ENCODE measurements around the gene EDAR.
A peak's percentile ranks its signal among the peaks of the same experiment; 100 is the strongest.

EDAR gene

GRCh38 chr2:108965540-108966289, 23.3 kb downstream of the EDAR start:
- DNase-seq = peak; percentile 38

DNA sequence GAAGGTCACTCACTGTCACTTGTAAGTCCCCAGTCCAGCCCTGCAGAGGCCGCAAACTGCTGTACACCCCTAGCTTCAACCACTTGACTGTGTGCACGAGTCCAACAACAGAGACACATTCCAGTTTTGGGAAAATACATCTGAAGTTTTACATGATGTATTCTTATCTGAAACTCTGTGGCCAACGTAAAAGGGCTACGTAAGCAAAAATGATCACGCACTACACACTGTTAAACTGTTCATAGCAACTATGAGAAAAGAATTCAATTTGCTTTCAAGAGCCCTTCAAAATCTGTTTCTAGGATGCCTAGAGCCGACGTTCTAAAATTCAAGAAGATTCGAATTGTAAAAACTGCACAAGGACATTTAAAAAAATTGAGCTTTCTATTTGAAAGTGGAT, 26.0 kb downstream of the EDAR start:
- no peak for DNase-seq

DNA sequence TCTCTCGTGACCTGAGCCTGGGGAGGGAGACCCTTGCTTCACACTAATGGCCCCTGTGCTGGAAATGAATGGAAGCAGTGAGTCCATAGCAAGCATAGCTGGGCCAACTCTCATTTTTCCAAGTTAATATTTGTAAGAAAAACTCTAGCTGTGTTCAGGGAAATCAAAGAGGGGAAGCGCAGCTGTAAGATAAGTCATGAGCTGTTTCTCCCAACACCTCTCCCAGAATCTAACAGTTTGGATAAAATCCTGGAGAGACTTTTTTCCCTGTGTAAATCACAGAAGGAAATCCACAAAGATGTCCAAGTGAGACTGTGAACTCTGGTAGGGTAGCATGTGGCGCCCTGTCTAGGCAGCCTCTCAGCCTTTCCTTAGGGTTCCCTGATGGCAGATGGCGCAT, 27.2 kb downstream of the EDAR start:
- no peak for DNase-seq

GRCh38 chr2:108960006-108960405, 29.0 kb downstream of the EDAR start:
- DNase-seq = no peak

- DNase-seq = no peak
These were observed 29.6 kb downstream of the EDAR start for GRCh38 chr2:108959401-108959800.

GRCh38 chr2:108958632-108959341, 30.2 kb downstream of the EDAR start:
- no peak for DNase-seq

GRCh38 chr2:108958002-108958401, 31.0 kb downstream of the EDAR start:
- no peak for DNase-seq

GRCh38 chr2:108956375-108956774, 32.6 kb downstream of the EDAR start:
- no peak for DNase-seq

- DNase-seq = no peak
These were observed 38.5 kb downstream of the EDAR start for GRCh38 chr2:108950369-108951135.

DNA sequence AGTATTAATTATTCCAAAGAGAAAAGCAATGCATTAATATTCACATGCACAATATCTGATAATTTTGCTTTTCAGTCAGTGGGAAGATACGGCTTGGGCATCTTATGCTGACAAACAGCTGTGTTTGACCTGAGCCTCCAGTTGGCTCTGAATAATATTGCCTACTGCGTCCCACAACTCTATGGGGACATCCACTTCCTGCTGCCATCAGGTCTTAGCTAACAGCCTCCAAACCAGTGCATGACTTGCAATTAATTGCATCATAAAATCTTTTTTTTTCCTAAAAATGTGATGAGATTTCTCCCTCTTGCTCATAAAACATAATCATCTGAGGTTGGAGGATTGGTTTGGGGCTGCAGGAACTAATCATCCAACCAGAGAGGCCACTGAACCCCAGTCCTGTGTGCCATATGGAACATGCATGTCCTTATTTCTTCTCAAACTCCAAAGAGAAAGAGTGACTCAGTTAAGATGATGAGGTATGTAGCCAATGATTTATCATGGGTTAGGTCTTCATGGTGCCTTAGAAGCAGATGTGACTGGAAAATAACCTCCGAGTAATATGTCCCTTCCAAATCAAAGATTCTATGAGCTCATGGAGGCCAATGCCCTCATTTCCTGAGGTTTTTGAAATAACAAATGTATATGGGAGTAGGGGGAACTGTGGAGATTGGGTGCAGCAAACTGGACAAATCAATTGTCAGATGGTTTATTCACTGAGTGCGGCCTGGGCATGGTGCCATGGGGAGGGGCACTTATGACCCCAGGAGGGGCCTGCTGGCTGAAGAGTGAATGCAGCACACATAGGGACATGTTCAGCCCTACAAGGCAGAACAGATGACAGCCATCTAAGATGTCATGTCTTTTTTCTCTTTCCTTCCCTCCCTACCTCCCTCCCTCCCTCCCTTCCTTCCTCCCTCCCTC, 39.4 kb downstream of the EDAR start:
- DNase-seq = no peak

DNA sequence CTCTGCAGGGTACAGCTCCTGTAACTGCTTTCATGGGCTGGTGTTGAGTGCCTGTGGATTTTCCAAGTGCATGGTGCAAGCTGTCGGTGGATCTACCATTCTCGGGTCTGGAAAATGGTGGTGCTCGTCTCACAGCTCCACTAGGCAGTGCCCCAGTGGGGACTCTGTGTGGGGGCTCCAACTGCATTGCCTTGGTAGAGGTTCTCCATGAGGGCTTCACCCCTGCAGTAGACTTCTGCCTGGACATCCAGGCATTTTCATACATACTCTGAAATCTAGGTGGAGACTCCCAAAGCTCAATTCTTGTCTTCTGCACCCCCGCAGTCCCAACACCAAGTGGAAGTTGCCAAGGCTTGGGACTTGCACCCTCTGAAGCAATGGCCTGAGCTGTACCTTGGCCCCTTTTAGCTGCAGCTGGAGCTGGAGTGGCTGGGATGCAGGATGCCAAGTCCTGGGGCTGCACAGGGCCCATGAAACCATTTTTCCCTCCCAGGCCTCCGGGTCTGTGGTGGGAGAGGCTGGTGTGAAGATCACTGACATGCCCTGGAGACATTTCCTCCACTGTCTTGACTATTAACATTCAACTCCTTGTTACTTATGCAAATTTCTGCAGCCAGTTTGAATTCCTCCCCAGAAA, 41.6 kb downstream of the EDAR start:
- DNase-seq = no peak

GRCh38 chr2:108946442-108946841, 42.6 kb downstream of the EDAR start:
- DNase-seq = no peak

DNA sequence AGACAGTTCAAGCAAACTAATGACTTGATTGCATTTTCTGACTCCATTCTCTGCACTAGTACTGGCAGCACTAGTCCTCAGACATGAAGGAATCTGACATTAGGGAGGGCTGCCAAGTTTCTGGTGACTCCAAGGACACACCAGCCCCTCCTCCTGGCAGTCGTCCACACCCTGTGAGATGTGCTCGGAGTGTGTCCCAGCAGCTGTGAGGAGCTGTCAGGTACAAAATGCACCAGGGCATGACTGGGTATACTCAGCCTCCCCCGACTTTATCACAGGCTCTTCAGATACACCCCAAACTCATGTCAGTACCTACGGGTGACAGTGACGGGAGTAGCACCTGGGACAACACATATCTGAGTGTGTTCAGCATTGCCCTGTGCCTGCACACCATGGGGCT, 43.1 kb downstream of the EDAR start:
- DNase-seq = no peak

DNA sequence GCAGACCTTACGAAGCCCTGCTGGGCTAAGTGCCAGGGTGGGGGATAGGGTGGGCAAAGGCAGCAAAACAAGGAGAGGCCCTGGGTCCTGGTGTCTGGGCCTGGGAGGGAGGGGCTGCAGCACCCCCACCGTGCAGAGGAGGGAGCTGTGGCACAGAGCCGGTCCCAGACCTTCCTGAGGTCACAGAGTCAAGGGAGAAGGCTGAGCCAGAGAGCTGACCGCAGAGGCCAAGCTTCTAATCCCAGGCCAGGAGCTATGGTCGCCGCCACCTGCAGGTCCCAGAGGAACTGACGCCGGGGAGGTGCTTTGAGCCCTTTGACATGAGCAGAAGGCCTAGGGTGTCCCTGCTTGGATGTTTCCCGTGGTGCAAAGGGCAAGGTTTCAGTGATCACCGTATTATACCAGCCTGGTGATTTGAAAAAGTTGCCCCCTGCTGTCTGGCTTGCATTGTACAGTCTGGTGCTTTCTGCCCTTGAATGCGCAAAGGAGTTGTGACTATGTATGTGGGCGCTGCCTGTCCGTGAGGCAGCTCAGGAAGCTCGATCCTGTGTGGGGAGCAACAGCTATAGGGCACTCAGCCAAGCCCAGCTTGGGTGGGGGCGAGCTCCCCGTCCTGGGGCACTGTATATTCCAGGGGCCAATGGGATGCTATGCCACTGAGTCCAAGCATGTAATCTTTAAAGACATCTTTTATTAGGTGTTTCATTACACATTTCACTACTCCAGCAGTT, 44.3 kb downstream of the EDAR start:
- no peak for DNase-seq

- DNase-seq = no peak
These were observed 45.3 kb downstream of the EDAR start for GRCh38 chr2:108943751-108944150.

GRCh38 chr2:108942888-108943287, 46.1 kb downstream of the EDAR start:
- DNase-seq = no peak

DNA sequence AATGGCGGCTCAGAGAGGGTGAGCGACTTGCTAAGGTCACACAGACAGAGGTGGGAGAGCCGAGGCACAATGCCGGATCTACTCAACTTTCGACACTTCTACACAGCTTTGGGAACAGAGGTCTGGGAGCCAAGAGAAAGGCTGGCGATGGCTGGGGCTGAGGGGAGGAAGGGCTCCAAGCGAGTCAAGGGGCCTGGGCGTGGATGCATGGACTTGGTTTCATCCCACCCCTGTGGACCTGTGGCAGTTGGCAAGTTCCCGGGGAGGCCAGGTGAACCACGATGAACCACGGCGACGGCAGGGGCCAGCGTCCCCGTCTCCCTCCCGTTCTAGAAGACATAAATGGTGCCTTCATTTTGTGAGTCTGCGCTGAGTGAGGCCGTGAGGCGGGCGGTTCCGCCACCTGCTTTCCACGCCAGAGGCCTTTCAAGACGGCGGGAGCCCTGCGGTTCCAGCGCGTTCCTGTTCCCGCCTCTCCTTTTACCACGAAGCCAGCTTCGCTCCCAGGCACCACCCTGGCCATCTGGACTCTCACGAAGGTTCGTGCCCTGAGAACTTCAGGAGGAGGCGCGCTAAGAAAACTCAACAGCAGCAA, 46.7 kb downstream of the EDAR start:
- DNase-seq = no peak

DNA sequence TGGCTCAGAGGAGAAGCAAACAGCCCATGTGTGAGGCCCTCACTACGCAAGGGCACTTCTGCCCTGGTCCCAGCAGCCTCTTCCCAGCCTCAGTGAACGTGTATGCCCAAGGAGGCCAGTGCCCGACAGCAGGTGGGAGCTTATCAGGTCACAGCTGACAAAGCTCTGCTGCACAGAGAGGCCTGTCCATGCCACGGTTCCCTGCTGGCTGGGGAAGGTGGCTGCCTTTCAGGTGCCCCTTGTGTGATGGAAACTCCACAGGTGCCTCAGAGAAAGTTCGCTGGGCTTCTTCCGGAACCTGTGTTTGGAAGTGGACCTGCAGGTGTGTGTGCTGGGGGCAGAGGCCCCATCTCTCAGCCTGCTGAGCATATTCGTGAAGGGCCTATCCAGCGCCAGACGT, 47.3 kb downstream of the EDAR start:
- no peak for DNase-seq

DNA sequence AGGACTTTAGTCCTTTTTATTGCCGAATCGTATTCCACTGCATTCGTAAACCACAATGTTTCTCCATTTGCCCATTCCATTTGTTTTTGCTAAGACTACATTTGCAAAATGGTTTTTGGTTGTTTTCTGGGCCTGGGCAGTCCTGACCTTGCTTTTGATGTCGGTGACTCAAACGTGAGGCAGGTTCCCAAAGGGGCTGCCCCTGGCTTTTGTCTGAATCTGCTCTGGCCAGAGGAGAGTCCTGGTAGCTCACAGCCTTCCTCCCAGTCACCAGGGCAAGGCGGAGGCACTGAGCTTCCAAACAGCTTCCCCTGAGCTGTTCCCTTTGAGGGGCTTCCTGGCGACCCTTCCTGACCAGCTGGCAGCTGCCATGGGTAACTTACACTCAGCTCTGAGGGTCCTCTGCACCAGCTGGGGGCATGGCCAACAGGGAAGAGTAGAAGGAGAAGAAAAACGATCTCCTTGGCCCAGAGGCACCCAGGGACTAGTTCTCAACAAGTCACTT, 47.8 kb downstream of the EDAR start:
- no peak for DNase-seq

DNA sequence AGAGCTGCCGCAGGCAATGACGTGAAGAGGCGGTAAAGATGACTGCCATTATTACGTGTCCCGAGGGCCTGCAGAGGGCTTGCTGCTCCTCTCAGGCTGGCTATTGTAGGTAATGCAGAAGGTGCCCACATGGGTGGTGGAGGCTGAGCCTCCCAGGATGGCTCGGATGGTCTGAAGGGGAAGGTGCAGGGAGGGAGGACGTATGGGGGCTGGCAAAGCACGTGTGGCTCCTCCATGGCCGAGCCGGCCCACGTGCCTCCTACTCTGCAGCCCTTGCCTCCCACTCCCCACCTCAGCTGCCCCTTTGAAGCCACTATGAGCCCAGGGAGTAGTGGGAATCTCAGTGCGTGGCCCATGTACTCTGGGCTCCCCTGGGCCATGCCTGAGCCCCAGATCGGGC, 48.9 kb downstream of the EDAR start:
- DNase-seq = no peak
